ENCODE results near the gene CYP51A1.

Gene CYP51A1

GRCh38 chr7:92071032-92071431, 63.2 kb downstream of the CYP51A1 start:
- H3K27me3 ChIP-seq (ENCODE audit: insufficient read depth, low read length, poor library complexity, severe bottlenecking): no peaks in the 10 kb centered on the region
- H3K4me1 ChIP-seq (ENCODE audit: insufficient read depth, low read length, poor library complexity, severe bottlenecking): peaks cover 38% of the 10 kb centered on the region
- peak overlapping the region; percentile 46 for H3K9ac ChIP-seq (ENCODE audit: low read depth, low read length, poor library complexity, severe bottlenecking)
- H3K4me3 ChIP-seq (ENCODE audit: low read length, poor library complexity, severe bottlenecking): no peak overlapping the region
- H3K36me3 ChIP-seq (ENCODE audit: insufficient read depth, low read length): peaks cover 46% of the 10 kb centered on the region
- TF ChIP-seq CTCF (conservative IDR thresholded peaks at IDR 0.05; ENCODE audit: low read length) (no peak), EZH2phosphoT487 (IDR thresholded peaks at IDR 0.05; ENCODE audit: borderline replicate concordance) (no peak)
- no peaks in the 10 kb centered on the region for H3K79me2 ChIP-seq (ENCODE audit: insufficient read depth, low read length)
- no peak overlapping the region for H3K4me2 ChIP-seq (ENCODE audit: low read depth, low read length, poor library complexity, severe bottlenecking)
- H3K9me2 ChIP-seq (replicated peaks; ENCODE audit: low read depth, low read length): no peaks in the 10 kb centered on the region
- H3K9me3 ChIP-seq (ENCODE audit: insufficient read depth, low read depth, low read length): no peaks in the 10 kb centered on the region
- peaks cover 5% of the 10 kb centered on the region; the same call in 1 of the 2 replicates for H3F3A ChIP-seq (ENCODE audit: low read depth)
- H2AFZ ChIP-seq (ENCODE audit: low read length): no peak overlapping the region
- no peaks in the 10 kb centered on the region for H4K20me1 ChIP-seq (ENCODE audit: insufficient read depth, low read length, poor library complexity, severe bottlenecking)

- no peaks in the 10 kb centered on the region for H3K9me2 ChIP-seq (replicated peaks; ENCODE audit: low read depth, low read length)
- H4K20me1 ChIP-seq (ENCODE audit: insufficient read depth, low read length, poor library complexity, severe bottlenecking): no peaks in the 10 kb centered on the region
- no peak overlapping the region for H3K4me2 ChIP-seq (ENCODE audit: low read depth, low read length, poor library complexity, severe bottlenecking)
- TF ChIP-seq EZH2phosphoT487 (IDR thresholded peaks at IDR 0.05; ENCODE audit: borderline replicate concordance): no peak
- no peak for TF ChIP-seq CTCF (conservative IDR thresholded peaks at IDR 0.05; ENCODE audit: low read length)
- H3K36me3 ChIP-seq (ENCODE audit: insufficient read depth, low read length): peaks cover 52% of the 10 kb centered on the region; the same call in 1 of the 2 replicates
- H2AFZ ChIP-seq (ENCODE audit: low read length): no peak overlapping the region
- H3K27me3 ChIP-seq (ENCODE audit: insufficient read depth, low read length, poor library complexity, severe bottlenecking): no peaks in the 10 kb centered on the region
- H3K9ac ChIP-seq (ENCODE audit: low read depth, low read length, poor library complexity, severe bottlenecking): no peak overlapping the region
- no peak overlapping the region for H3K4me3 ChIP-seq (ENCODE audit: low read length, poor library complexity, severe bottlenecking)
- H3K79me2 ChIP-seq (ENCODE audit: insufficient read depth, low read length): no peaks in the 10 kb centered on the region
- no peaks in the 10 kb centered on the region for H3F3A ChIP-seq (ENCODE audit: low read depth)
- peaks cover 4% of the 10 kb centered on the region for H3K4me1 ChIP-seq (ENCODE audit: insufficient read depth, low read length, poor library complexity, severe bottlenecking)
- H3K9me3 ChIP-seq (ENCODE audit: insufficient read depth, low read depth, low read length): no peaks in the 10 kb centered on the region
These were observed 69.7 kb downstream of the CYP51A1 start for GRCh38 chr7:92064438-92065029.
